K562 (cell line): ENCODE data around the gene MAGI2. TPM values are rescaled to one million over a fixed set of nuclear protein-coding genes. Genes with fewer than 3 reads are reported as not detected.

Experiments used
- ATAC-seq: fragments of 200-7000 bp; cut with Tn5 transposase; 3 replicates; pipeline ENCODE4 v1.9.1; 2020; ENCODE audit warnings: moderate library complexity
- BruUV-seq: library from RNA; stranded (reverse); fragments of 400-500 nt; replicated peaks from 2 replicates; lab custom pipeline; 2021; lab: Mats Ljungman, UMichigan
- CTCF ChIA-PET: fragments of 300-600 bp; formaldehyde crosslinking; extraction: SDS; loops from one replicate; lab custom pipeline; 2021; ENCODE audit warnings: low intra/inter-chr PET ratio; lab: Yijun Ruan, JAX
- POLR2A ChIA-PET: fragments of 300-600, 350-650 bp; sonication (Branson Sonifier 250); formaldehyde crosslinking; extraction: SDS; loops from one replicate; lab custom pipeline; 2021; ENCODE audit warnings: antibody characterized with exemption, inconsistent platforms; lab: Yijun Ruan, JAX
- DNase-seq, 4 experiments: peaks; one replicate each; pipeline versions ENCODE4 v3.0.0 to v3.0.0-alpha.2; 2011 to 2018; ENCODE audit warnings: low spot score in 3 of 4, mixed read lengths in 3 of 4; ENCODE audit errors: extremely low read depth in 1 of 4
- FAIRE-seq: peaks from 2 replicates; lab custom pipeline; 2011; peaks lifted over from hg19 to GRCh38; lab: Jason Lieb, UNC
- H2AFZ ChIP-seq: 2 replicates; pipeline ENCODE4 v1.6.0; 2011; ENCODE audit warnings: low read depth, low read length, control low read depth, inconsistent platforms
- H3K27ac ChIP-seq: fragments of 200-600 bp; 3 replicates; pipeline ENCODE4 v1.8.0; 2011; ENCODE audit warnings: low read depth, mild to moderate bottlenecking, control low read depth, inconsistent platforms, low read length, moderate library complexity, mixed read lengths; ENCODE audit errors: extremely low read depth
- H3K27me3 ChIP-seq, 2 experiments: fragments of 300-600 bp in 1 of 2; 2 replicates in 1 of 2; 3 replicates in 1 of 2; pipeline versions ENCODE4 v1.6.0 to v1.8.0; 2011; ENCODE audit warnings: inconsistent platforms in 2 of 2, low read length in 2 of 2, mild to moderate bottlenecking in 1 of 2, mixed read lengths in 1 of 2, moderate library complexity in 1 of 2; ENCODE audit not compliant: control insufficient read depth in 2 of 2, insufficient read depth in 2 of 2
- H3K36me3 ChIP-seq: fragments of 300-600 bp; 3 replicates; pipeline ENCODE4 v1.8.0; 2011; ENCODE audit warnings: mild to moderate bottlenecking, low read length, inconsistent platforms; ENCODE audit not compliant: control insufficient read depth, insufficient read depth
- H3K4me1 ChIP-seq, 2 experiments: fragments of 200-600 bp in 1 of 2; replicated peaks in 1 of 2; 2 replicates in 1 of 2; 3 replicates in 1 of 2; pipeline versions ENCODE4 v1.5.1 to v1.8.0; 2011; ENCODE audit warnings: inconsistent platforms in 2 of 2, low read length in 2 of 2, mild to moderate bottlenecking in 1 of 2, mixed read lengths in 1 of 2, moderate library complexity in 1 of 2; ENCODE audit not compliant: control insufficient read depth in 2 of 2, insufficient read depth in 2 of 2
- H3K4me2 ChIP-seq: 2 replicates; pipeline ENCODE4 v1.6.1; 2011; ENCODE audit warnings: low read length, control low read depth, inconsistent platforms, mixed read lengths; ENCODE audit not compliant: insufficient read depth
- H3K4me3 ChIP-seq: fragments of 200-600 bp; sonication (generic), shearing (Covaris generic); 2 replicates; pipeline ENCODE4 v1.5.1; 2016; ENCODE audit warnings: control low read depth, inconsistent platforms
- H3K79me2 ChIP-seq: fragments of 200-600 bp; 3 replicates; pipeline ENCODE4 v1.8.0; 2011; ENCODE audit warnings: low read length, inconsistent platforms; ENCODE audit not compliant: control insufficient read depth, insufficient read depth
- H3K9ac ChIP-seq, 2 experiments: 2 replicates each; pipeline versions ENCODE4 v1.6.0 to v1.6.1; 2011; ENCODE audit warnings: low read depth in 2 of 2, low read length in 2 of 2, control low read depth in 1 of 2, inconsistent platforms in 1 of 2, mild to moderate bottlenecking in 1 of 2, mixed read lengths in 1 of 2; ENCODE audit not compliant: insufficient read depth in 1 of 2
- H3K9me1 ChIP-seq: one replicate; pipeline ENCODE4 v1.6.0; 2011; ENCODE audit warnings: inconsistent platforms, mild to moderate bottlenecking, low read length, moderate library complexity; ENCODE audit not compliant: control insufficient read depth, insufficient read depth
- H3K9me3 ChIP-seq: replicated peaks from 2 replicates; pipeline ENCODE4 v1.5.1; 2011; ENCODE audit warnings: low read depth, low read length, inconsistent platforms; ENCODE audit not compliant: control insufficient read depth, insufficient read depth
- H4K20me1 ChIP-seq: replicated peaks from 2 replicates; pipeline ENCODE4 v1.6.1; 2011; ENCODE audit warnings: low read length, inconsistent platforms, mixed read lengths; ENCODE audit not compliant: control insufficient read depth, insufficient read depth
- CC2D1A ChIP-seq: fragments of 450-650 bp; IDR thresholded peaks from 2 replicates; pipeline ENCODE4 v1.6.1; 2017; ENCODE audit warnings: mild to moderate bottlenecking
- GTF2E2 ChIP-seq: fragments of 200-800 bp; sonication (Bioruptor generic); IDR thresholded peaks from 2 replicates; pipeline ENCODE4 v1.6.1; 2016; ENCODE audit warnings: missing genetic modification characterization, missing compliant biosample characterization
- MAFF ChIP-seq: IDR thresholded peaks from 2 replicates; pipeline ENCODE4 v1.6.1; 2012; ENCODE audit warnings: low read length, improper control_type of control experiment
- POLR2AphosphoS2 ChIP-seq: IDR thresholded peaks from 2 replicates; pipeline ENCODE4 v1.6.1; 2012; ENCODE audit warnings: low read length, improper control_type of control experiment
- SAFB2 ChIP-seq: fragments of 200-400 bp; formaldehyde crosslinking; IDR thresholded peaks from 2 replicates; pipeline ENCODE4 v1.6.1; 2018; ENCODE audit warnings: borderline replicate concordance, low read length, low read depth, moderate library complexity; ENCODE audit not compliant: severe bottlenecking
- ZNF639 ChIP-seq, 2 experiments: fragments of 200-800 bp in 1 of 2; sonication (Bioruptor generic) in 1 of 2; sonication (generic) in 1 of 2; formaldehyde crosslinking in 1 of 2; IDR thresholded peaks in 1 of 2; conservative IDR thresholded peaks in 1 of 2; 2 replicates each; pipeline versions ENCODE4 v1.5.0 to v1.6.1; 2016 to 2020; ENCODE audit warnings: missing compliant biosample characterization in 1 of 2, missing genetic modification characterization in 1 of 2, missing genetic modification reagents in 1 of 2
- ZNF76 ChIP-seq: fragments of 250-450 bp; sonication (Bioruptor Pico); IDR thresholded peaks from 2 replicates; pipeline ENCODE4 v1.4.0; 2020; ENCODE audit warnings: mild to moderate bottlenecking, moderate library complexity, borderline replicate concordance
- ZNF764 ChIP-seq: fragments of 250-450 bp; sonication (Bioruptor Pico); IDR thresholded peaks from 2 replicates; pipeline ENCODE4 v1.4.0; 2020; ENCODE audit warnings: low read depth, mild to moderate bottlenecking, moderate library complexity
- ZNF778 ChIP-seq: fragments of 450-650 bp; formaldehyde crosslinking; IDR thresholded peaks from 2 replicates; pipeline ENCODE4 v1.4.0; 2020; ENCODE audit warnings: mild to moderate bottlenecking, moderate library complexity
- WGBS: fragments of 100-300 bp; shearing (Covaris generic); methylation state at CpG from one replicate; pipeline ENCODE4 v1.1.6; 2016; ENCODE audit warnings: low coverage, mixed read lengths; ENCODE audit not compliant: insufficient coverage; ENCODE audit errors: missing lambda C conversion rate; 5-methylcytosine and 5-hydroxymethylcytosine counted together
- in situ Hi-C: fragments of 300-500 bp; cut with MboI; formaldehyde crosslinking; loops from 4 replicates; pipeline ENCODE4 v1.15.0; 2018; ENCODE audit warnings: inconsistent platforms, mixed read lengths
- intact Hi-C: fragments of 100-400 bp; cut with micrococcal nuclease; formaldehyde crosslinking; loops from 2 replicates; pipeline ENCODE4 v1.14.2; 2022
- polyA plus RNA-seq, 8 experiments: library from polyadenylated mRNA; depleted of rRNA in 4 of 8; stranded (reverse) in 5 of 8; unstranded in 3 of 8; fragments of >200 nt; fragmentation: Nextera tagmentation in 2 of 8; fragmentation: Illumina TruSeq in 1 of 8; extraction: Ambion mirVana in 2 of 8; extraction: Trizol in 1 of 8; gene quantifications; 2 replicates each; pipeline versions ENCODE4 v1.2.1 to v1.2.3, GENCODE V29; 2011 to 2014; ENCODE audit warnings: inconsistent platforms in 1 of 8, missing spikeins in 1 of 8
- total RNA-seq, 7 experiments: library from RNA; depleted of rRNA in 6 of 7; stranded (reverse); fragments of >200 nt in 6 of 7; fragmentation: Illumina TruSeq in 2 of 7; extraction: Trizol in 2 of 7; gene quantifications; 2 replicates each; pipeline versions ENCODE4 v1.2.1 to v1.2.3, GENCODE V29; 2011 to 2021; ENCODE audit warnings: low replicate concordance in 1 of 7

The MAGI2 gene
- total and polyA plus RNA-seq, 9 of the 15 experiments (the other 6 are each of a cell fraction or from before 2014, with no cell fraction given): 0.27 to 1.4 (median 0.70) TPM

GRCh38 chr7:79296553-79297320 lies 156.7 kb downstream of the MAGI2 start:
- in situ Hi-C loops: no loop called here
- no TSS peak for BruUV-seq
- Histone ChIP-seq H3K27ac (no peak overlapping the region), H3K36me3 (no peaks in the 10 kb centered on the region), H3K9me1 (no peaks in the 10 kb centered on the region), H3K4me1 (no peaks in the 10 kb centered on the region), H3K9ac (no peak overlapping the region), H3K27me3 (no peaks in the 10 kb centered on the region), H3K79me2 (no peaks in the 10 kb centered on the region), H4K20me1 (no peaks in the 10 kb centered on the region), H3K4me3 (no peak overlapping the region), H3K9me3 (no peaks in the 10 kb centered on the region), H3K4me2 (no peak overlapping the region), H2AFZ (no peak overlapping the region)
- ATAC-seq (no peak), DNase-seq (no peak), FAIRE-seq (no peak)
- intact Hi-C loops: no loop called here
- no peak for TF ChIP-seq ZNF76 (CRISPR knock-in tag)
- 6% methylated on average over 1 of the region's 1 CpG for WGBS
- ChIA-PET CTCF (no interaction called here), POLR2A (no interaction called here)

GRCh38 chr7:79293655-79294142 lies 159.8 kb downstream of the MAGI2 start:
- no peak for ATAC-seq
- under 1% methylated on average over 7 of the region's 7 CpGs for WGBS
- Histone ChIP-seq H3K4me3 (no peak overlapping the region), H2AFZ (no peak overlapping the region), H3K4me2 (no peak overlapping the region), H3K36me3 (no peaks in the 10 kb centered on the region), H3K9me1 (no peaks in the 10 kb centered on the region), H3K27me3 (no peaks in the 10 kb centered on the region), H3K4me1 (no peaks in the 10 kb centered on the region), H3K27ac (no peak overlapping the region), H3K79me2 (no peaks in the 10 kb centered on the region), H3K9me3 (no peaks in the 10 kb centered on the region), H3K9ac (no peak overlapping the region), H4K20me1 (no peaks in the 10 kb centered on the region)
- ChIA-PET CTCF (no interaction called here), POLR2A (no interaction called here)
- TF ChIP-seq ZNF764 (CRISPR knock-in tag): no peak
- no peak for TF ChIP-seq ZNF778 (CRISPR knock-in tag)
- TF ChIP-seq GTF2E2 (tag): no peak
- no peak for TF ChIP-seq MAFF
- TF ChIP-seq CC2D1A: no peak
- no peak for TF ChIP-seq ZNF639 (CRISPR knock-in tag; conservative IDR thresholded peaks at IDR 0.05 in 1 of 2, IDR thresholded peaks at IDR 0.05 in 1 of 2)
- TF ChIP-seq SAFB2: no peak
- TF ChIP-seq POLR2AphosphoS2: no peak
- no peak for FAIRE-seq
- in situ Hi-C loops (no loop called here), intact Hi-C loops (no loop called here)
- no TSS peak for BruUV-seq
- DNase-seq: no peak
